ENCODE measurements around the gene MYH14. TPM values are rescaled to one million over a fixed set of nuclear protein-coding genes. Genes with fewer than 3 reads are reported as not detected.

The MYH14 gene
- total RNA-seq, 2 experiments from 2014 or later: not detected

- TF ChIP-seq CTCF (conservative IDR thresholded peaks at IDR 0.05; ENCODE audit: low read length) (no peak), EZH2phosphoT487 (IDR thresholded peaks at IDR 0.05; ENCODE audit: borderline replicate concordance, low read depth, low read length) (no peak)
- Histone ChIP-seq H3K36me3 (ENCODE audit: insufficient read depth, low read length) (no peaks in the 10 kb centered on the region), H2AFZ (ENCODE audit: low read length) (no peak overlapping the region), H4K20me1 (ENCODE audit: insufficient read depth, low read length) (no peaks in the 10 kb centered on the region), H3K79me2 (ENCODE audit: insufficient read depth, low read depth, low read length) (no peaks in the 10 kb centered on the region), H3K9me2 (ENCODE audit: insufficient read depth, low read length) (no peaks in the 10 kb centered on the region), H3K4me1 (ENCODE audit: insufficient read depth, low read length, poor library complexity, severe bottlenecking) (no peaks in the 10 kb centered on the region), H3K27ac (ENCODE audit: low read depth, low read length, poor library complexity, severe bottlenecking) (no peak overlapping the region), H3K9me3 (ENCODE audit: low read length) (no peaks in the 10 kb centered on the region), H3K4me2 (ENCODE audit: low read length) (no peak overlapping the region), H3K4me3 (ENCODE audit: low read depth, low read length, poor library complexity, severe bottlenecking) (no peak overlapping the region)
- CTCF ChIA-PET (ENCODE audit: unreplicated experiment): interaction anchor here (0.5 kb wide), 1 partner anchor 255 kb away, joined by 3 read pairs; no protein-coding TSS in a partner anchor
- no peak for DNase-seq (ENCODE audit: low spot score)
- POLR2A ChIA-PET: no interaction called here
- BruUV-seq (replicated peaks): no TSS peak
- intact Hi-C loops (cut with micrococcal nuclease; ENCODE audit: unreplicated experiment): no loop called here
Observed at GRCh38 chr19:50263176-50263575, 59.8 kb downstream of the MYH14 start.

- Histone ChIP-seq H3K79me2 (ENCODE audit: insufficient read depth, low read depth, low read length) (no peaks in the 10 kb centered on the region), H3K9me3 (ENCODE audit: low read length) (no peaks in the 10 kb centered on the region), H3K9me2 (ENCODE audit: insufficient read depth, low read length) (no peaks in the 10 kb centered on the region), H3K27ac (ENCODE audit: low read depth, low read length, poor library complexity, severe bottlenecking) (no peak overlapping the region), H3K4me3 (ENCODE audit: low read depth, low read length, poor library complexity, severe bottlenecking) (no peak overlapping the region), H4K20me1 (ENCODE audit: insufficient read depth, low read length) (no peaks in the 10 kb centered on the region), H3K4me1 (ENCODE audit: insufficient read depth, low read length, poor library complexity, severe bottlenecking) (no peaks in the 10 kb centered on the region), H3K4me2 (ENCODE audit: low read length) (no peak overlapping the region), H3K36me3 (ENCODE audit: insufficient read depth, low read length) (no peaks in the 10 kb centered on the region), H2AFZ (ENCODE audit: low read length) (no peak overlapping the region)
- BruUV-seq (replicated peaks): no TSS peak
- no peak for DNase-seq (ENCODE audit: low spot score)
- ChIA-PET POLR2A (interaction anchor here (0.6 to 0.7 kb wide), 2 partner anchors 18 to 197 kb away, joined by 3 to 5 read pairs; no protein-coding TSS in a partner anchor), CTCF (ENCODE audit: unreplicated experiment) (no interaction called here)
- intact Hi-C loops (cut with micrococcal nuclease; ENCODE audit: unreplicated experiment): no loop called here
- no peak for TF ChIP-seq CTCF (conservative IDR thresholded peaks at IDR 0.05; ENCODE audit: low read length)
- TF ChIP-seq EZH2phosphoT487 (IDR thresholded peaks at IDR 0.05; ENCODE audit: borderline replicate concordance, low read depth, low read length): no peak
Observed at GRCh38 chr19:50264483-50265186, 61.2 kb downstream of the MYH14 start.

- Histone ChIP-seq H4K20me1 (ENCODE audit: insufficient read depth, low read length) (no peaks in the 10 kb centered on the region), H3K4me3 (ENCODE audit: low read depth, low read length, poor library complexity, severe bottlenecking) (no peak overlapping the region), H3K36me3 (ENCODE audit: insufficient read depth, low read length) (no peaks in the 10 kb centered on the region), H2AFZ (ENCODE audit: low read length) (no peak overlapping the region), H3K79me2 (ENCODE audit: insufficient read depth, low read depth, low read length) (no peaks in the 10 kb centered on the region), H3K4me1 (ENCODE audit: insufficient read depth, low read length, poor library complexity, severe bottlenecking) (no peaks in the 10 kb centered on the region), H3K9me3 (ENCODE audit: low read length) (no peaks in the 10 kb centered on the region), H3K4me2 (ENCODE audit: low read length) (no peak overlapping the region), H3K27ac (ENCODE audit: low read depth, low read length, poor library complexity, severe bottlenecking) (no peak overlapping the region), H3K9me2 (ENCODE audit: insufficient read depth, low read length) (no peaks in the 10 kb centered on the region)
- intact Hi-C loops (cut with micrococcal nuclease; ENCODE audit: unreplicated experiment): no loop called here
- ChIA-PET CTCF (ENCODE audit: unreplicated experiment) (no interaction called here), POLR2A (no interaction called here)
- TF ChIP-seq EZH2phosphoT487 (IDR thresholded peaks at IDR 0.05; ENCODE audit: borderline replicate concordance, low read depth, low read length) (no peak), CTCF (conservative IDR thresholded peaks at IDR 0.05; ENCODE audit: low read length) (no peak)
- no peak for DNase-seq (ENCODE audit: low spot score)
- BruUV-seq (replicated peaks): no TSS peak
Observed at GRCh38 chr19:50266041-50266440, 62.6 kb downstream of the MYH14 start.
